ENCODE measurements around the gene PRDM2.

DNA sequence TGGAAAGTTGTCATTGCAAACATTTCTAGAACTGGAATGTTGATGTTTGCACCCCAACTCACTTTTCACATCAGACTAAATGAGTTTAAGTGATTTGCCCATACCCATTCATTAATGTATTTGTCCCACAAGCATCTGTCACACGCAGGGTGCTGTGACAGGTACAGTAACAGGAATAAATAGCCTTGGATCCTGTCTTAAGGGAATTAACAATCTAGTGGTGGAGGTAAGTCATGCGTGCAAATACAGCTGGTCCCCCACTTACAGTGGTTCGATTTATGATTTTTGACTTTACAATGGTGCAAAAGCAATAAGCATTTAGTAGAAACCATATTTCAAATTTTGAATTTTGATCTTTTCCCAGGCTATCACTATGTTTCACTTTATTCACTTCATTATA lies 17.5 kb upstream of the PRDM2 start:
- TF ChIP-seq, protein P1, sequence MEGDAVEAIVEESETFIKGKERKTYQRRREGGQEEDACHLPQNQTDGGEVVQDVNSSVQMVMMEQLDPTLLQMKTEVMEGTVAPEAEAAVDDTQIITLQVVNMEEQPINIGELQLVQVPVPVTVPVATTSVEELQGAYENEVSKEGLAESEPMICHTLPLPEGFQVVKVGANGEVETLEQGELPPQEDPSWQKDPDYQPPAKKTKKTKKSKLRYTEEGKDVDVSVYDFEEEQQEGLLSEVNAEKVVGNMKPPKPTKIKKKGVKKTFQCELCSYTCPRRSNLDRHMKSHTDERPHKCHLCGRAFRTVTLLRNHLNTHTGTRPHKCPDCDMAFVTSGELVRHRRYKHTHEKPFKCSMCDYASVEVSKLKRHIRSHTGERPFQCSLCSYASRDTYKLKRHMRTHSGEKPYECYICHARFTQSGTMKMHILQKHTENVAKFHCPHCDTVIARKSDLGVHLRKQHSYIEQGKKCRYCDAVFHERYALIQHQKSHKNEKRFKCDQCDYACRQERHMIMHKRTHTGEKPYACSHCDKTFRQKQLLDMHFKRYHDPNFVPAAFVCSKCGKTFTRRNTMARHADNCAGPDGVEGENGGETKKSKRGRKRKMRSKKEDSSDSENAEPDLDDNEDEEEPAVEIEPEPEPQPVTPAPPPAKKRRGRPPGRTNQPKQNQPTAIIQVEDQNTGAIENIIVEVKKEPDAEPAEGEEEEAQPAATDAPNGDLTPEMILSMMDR (IDR thresholded peaks at IDR 0.05; ENCODE audit: insufficient read depth, low read length, poor library complexity, severe bottlenecking): no peak
- no peak for TF ChIP-seq EZH2phosphoT487 (conservative IDR thresholded peaks at IDR 0.05; ENCODE audit: low read length)

Data from SU-DHL-6 (cell line).